Activated CD4-positive, alpha-beta T cell treated with anti-CD3 and anti-CD28 coated beads, Interleukin-2, Interleukin-6, amounts not matched to agents 100 ng/mL and 50 ng/mL, durations not matched to agents 16 hours and 8 hours (primary cell): ENCODE measurements around the gene HILPDA.

Experiments used
- DNase-seq: peaks from one replicate; pipeline ENCODE4 v3.0.0-alpha.2; 2020

HILPDA gene

GRCh38 chr7:128455543-128456254, at the start of gene HILPDA:
Gene HILPDA (plus strand): TSS chr7:128455878. CDS start chr7:128457269, 1,391 bp downstream.
- DNase-seq = peak; percentile 97

GRCh38 chr7:128406314-128407232, 49.1 kb upstream of the HILPDA start:
- no peak for DNase-seq

- no peak for DNase-seq
Measured at GRCh38 chr7:128407233-128407589, 48.5 kb upstream of the HILPDA start.

GRCh38 chr7:128407751-128408708, 47.6 kb upstream of the HILPDA start:
- DNase-seq = no peak

GRCh38 chr7:128408709-128409595, 46.7 kb upstream of the HILPDA start:
- DNase-seq = no peak

- DNase-seq = peak; percentile 89
Measured at GRCh38 chr7:128409596-128410450, 45.9 kb upstream of the HILPDA start, which contains the start of gene IMPDH1. Gene IMPDH1 (minus strand): TSS chr7:128409982. CDS start chr7:128409901, 81 bp downstream.

- DNase-seq = no peak
Measured at GRCh38 chr7:128410451-128410753, 45.3 kb upstream of the HILPDA start.

GRCh38 chr7:128415217-128415785, 40.4 kb upstream of the HILPDA start:
- DNase-seq = no peak

- no peak for DNase-seq
Measured at GRCh38 chr7:128417071-128417470, 38.6 kb upstream of the HILPDA start.

- DNase-seq = no peak
Measured at GRCh38 chr7:128419257-128419656, 36.4 kb upstream of the HILPDA start.

GRCh38 chr7:128420773-128421172, 34.9 kb upstream of the HILPDA start:
- no peak for DNase-seq

GRCh38 chr7:128421384-128421783, 34.3 kb upstream of the HILPDA start:
- no peak for DNase-seq

GRCh38 chr7:128422037-128422436, 33.6 kb upstream of the HILPDA start:
- DNase-seq = no peak

- no peak for DNase-seq
Measured at GRCh38 chr7:128422842-128423241, 32.8 kb upstream of the HILPDA start.

GRCh38 chr7:128424686-128425275, 30.9 kb upstream of the HILPDA start:
- no peak for DNase-seq

- peak; percentile 84 for DNase-seq
Measured at GRCh38 chr7:128425850-128426249, 29.8 kb upstream of the HILPDA start.

- DNase-seq = peak; percentile 62
Measured at GRCh38 chr7:128427289-128427891, 28.3 kb upstream of the HILPDA start.

- no peak for DNase-seq
Measured at GRCh38 chr7:128430207-128430606, 25.5 kb upstream of the HILPDA start.

- no peak for DNase-seq
Measured at GRCh38 chr7:128431221-128431620, 24.5 kb upstream of the HILPDA start.

- no peak for DNase-seq
Measured at GRCh38 chr7:128431754-128432153, 23.9 kb upstream of the HILPDA start.
